GM03348 (cell line): Measurements from ENCODE around the gene TSBP1.

Source experiments
- DNase-seq: peaks from one replicate; pipeline ENCODE4 v3.0.0; 2012; ENCODE audit warnings: low spot score

Gene TSBP1, protein sequence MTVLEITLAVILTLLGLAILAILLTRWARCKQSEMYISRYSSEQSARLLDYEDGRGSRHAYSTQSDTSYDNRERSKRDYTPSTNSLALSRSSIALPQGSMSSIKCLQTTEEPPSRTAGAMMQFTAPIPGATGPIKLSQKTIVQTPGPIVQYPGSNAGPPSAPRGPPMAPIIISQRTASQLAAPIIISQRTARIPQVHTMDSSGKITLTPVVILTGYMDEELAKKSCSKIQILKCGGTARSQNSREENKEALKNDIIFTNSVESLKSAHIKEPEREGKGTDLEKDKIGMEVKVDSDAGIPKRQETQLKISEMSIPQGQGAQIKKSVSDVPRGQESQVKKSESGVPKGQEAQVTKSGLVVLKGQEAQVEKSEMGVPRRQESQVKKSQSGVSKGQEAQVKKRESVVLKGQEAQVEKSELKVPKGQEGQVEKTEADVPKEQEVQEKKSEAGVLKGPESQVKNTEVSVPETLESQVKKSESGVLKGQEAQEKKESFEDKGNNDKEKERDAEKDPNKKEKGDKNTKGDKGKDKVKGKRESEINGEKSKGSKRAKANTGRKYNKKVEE

DNA sequence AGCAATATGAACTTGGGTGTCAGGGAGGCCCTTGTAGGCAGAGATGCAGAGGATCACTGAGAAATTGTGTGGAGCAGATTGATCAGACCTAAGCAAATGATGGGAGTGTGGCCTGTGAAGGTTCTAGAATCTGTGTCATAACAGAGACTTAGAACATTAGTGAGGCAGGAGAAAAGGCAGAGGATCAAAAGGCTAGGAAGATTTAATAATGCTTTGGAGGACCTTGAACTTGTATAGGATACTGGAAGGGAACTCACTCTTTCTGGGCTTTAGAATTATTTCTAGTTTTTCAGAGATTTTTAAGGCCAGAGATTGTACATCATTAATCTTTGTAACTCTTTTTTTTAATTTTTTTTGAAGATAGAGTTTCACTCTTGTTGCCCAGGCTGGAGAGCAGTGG lies at the start of gene TSBP1:
TSS of gene TSBP1 (minus strand) at position 101 of the 400 bp plus-strand sequence. CDS start 197 bp downstream, outside the sequence.
- DNase-seq, result no peak

DNA sequence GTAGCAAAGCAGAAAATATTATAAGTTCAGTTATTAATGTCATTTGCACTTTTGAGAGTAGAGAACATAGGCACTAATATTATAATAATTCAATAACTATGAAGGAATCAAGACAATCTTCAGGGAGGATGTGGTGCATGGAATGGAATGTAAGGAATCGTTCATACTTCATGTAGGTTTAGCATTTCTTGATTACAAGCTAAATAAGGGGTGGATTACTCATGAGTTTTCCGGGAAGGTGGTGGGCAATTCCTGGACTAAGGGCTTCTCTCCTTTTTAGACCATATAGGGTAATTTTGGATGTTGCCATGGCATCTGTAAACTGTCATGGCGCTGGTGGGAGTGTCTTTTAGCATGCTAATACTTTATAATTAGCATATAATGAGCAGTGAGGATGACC lies 44.3 kb upstream of the TSBP1 start:
- DNase-seq, result no peak

DNA sequence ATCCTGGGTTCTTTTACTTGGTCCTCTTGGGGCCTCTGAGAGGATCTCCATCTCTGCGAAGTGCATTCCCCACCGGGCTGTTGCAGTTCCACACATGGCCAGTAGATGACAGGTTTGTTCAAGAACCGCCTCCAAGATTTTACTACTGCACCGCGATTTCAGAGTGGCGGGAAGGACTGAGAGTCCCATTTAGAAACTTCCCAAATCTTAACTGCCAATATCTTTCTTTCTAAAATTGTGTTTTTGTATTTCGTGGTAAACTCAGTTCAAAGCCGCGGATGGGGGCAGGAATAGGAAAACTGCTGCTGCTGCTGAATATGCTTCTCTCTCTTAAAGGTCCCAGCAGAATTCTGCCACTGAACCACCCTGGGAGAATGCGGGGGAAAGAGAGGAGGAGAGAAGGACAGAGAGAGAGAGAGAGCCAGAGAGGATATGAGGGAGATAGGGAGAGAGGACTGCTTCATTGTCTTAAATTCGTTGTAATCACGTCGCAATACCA lies 43.9 kb upstream of the TSBP1 start:
- peak; percentile 74 for DNase-seq

DNA sequence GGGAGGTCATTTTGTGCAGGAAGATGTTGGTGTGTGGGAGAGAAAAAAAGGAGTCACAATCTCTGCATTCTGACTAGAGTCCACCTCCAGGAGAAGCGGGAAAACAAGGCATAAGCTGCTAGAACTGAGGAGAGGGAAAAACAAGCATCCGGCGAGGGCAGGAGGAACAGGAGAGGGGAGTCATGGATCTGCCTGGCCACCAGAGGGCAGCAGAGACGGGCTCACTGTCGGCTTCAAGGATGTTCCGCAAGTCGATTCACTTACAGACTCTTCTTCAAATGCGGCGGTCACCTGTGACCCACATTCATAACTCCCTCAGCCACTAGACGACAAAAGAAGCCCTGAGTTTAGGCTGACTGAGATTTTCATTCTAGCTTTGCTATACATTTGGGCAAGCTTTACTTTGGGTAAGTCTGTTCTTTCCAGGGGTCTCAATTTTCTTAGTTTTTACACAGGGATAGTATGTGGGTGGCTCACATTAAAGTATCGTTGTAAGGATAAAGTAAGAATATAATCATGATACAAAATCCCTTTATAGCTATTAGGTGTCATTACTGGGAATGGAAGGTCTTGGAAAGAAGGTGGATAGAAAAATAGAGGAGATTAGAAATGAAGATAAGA lies 41.8 kb upstream of the TSBP1 start:
- DNase-seq, result peak; percentile 85

DNA sequence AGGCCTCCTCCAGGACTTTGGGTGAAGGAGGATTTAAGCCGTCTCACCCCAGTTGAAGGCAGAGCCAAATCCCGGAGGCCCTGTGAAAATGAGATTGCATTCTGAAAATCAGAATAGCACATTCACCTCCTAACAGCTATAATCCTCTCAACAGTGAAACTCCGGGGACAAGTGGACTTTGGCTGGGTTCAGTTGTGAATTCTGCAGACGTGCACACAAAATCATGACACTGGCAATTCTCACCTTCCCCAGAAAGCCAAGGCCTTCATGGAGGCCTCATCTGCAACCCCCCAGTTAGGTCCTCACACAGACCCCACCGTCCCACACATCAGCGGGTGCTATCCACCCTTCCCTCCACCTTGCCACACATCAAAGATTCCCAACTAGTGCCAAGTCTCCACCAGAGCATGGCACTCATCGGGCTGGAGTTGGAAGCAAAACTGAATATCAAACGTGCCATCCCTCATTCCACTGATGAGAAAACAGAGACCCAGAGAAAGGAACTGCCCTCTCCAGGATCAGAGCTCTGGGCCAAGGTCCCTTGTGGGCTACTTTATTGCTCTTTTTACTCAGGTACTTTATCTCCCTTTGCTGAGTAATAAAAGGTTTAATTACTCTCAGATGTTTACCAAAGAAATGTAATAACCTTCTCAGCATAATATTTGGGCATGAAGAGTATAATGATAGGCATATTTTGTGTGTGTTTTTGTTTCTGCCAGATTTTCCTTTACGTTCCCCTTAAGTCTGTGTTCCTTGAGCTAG lies 40.0 kb upstream of the TSBP1 start:
- DNase-seq, result no peak

DNA sequence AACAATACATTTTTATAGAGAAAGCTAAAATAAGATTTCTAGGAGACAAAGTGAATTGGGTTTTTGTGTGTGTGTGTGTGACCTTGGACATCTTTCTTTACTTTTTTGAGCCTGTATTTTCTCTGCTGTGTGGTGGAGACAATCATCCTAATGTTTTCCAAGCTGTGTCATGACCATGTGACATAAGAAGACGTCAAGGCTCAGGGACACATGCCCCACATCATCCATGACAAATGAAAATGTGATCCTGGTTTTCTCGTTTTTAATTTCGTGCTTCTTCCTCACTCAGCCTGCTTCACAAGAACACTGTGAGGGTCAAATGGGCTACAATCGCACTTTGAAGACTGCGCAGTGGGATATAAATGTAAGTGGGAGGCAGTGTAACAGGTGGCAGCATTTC lies 39.2 kb upstream of the TSBP1 start:
- DNase-seq, result no peak

DNA sequence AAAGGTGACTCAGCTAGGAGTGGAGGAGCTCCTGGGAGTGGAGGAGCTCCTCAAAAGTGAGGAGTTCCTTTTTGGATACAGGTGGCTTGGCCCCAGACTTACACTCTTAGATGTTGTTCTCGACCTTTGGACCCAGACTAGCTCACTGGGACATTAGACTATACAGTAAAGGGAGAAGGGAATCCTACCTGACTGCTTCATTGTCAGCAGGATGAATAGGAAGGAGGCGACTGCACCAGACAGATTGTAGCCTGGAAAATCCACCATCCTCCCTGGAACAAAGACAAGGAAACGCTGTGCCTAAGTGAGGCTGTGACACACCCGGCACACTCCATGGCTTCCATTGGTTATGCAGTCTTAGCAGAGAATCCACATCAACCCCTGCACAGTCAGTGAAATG lies 35.2 kb upstream of the TSBP1 start, which contains the start of gene BTNL2:
TSS of gene BTNL2 (minus strand) at position 325 of the 400 bp plus-strand sequence. CDS start at position 267, 58 bp downstream.
- DNase-seq, result no peak

DNA sequence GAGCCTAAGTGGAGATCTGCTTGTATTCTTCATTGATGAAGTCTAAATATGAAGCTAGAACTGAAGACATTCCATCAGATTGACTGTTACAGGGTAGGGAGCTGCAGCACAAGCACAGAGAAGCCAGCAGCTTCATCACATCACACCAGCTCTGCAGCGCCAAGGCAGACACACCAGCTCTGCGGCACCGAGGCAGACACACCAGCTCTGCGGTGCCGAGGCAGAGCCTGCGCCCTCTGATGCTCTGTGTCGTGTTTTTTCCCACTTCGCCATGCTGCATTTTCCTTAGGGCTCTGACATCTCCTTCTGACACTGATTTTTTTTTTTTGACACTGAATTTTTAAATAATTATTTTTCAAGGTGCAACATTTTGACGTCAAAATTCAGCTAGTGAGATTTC lies 34.5 kb upstream of the TSBP1 start:
- DNase-seq, result no peak

DNA sequence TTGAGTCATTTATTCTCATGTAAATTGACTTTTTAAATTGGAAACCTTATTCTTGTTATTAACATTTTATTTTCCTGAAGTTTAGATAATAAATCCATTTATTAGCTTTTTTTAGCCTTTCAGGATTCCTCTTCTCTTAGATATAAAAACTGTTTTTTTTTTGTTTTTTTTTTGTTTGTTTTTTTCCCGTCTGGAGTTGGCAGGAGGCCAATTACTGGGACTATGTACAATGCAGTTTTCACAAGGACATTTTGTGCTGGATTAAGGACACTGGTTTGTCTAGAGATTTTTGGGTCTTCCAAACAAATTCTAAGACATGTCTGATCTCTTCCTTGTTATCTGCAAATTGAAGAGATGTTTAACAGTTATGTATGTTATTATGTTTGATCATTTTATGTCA lies 34.0 kb upstream of the TSBP1 start:
- DNase-seq, result no peak

DNA sequence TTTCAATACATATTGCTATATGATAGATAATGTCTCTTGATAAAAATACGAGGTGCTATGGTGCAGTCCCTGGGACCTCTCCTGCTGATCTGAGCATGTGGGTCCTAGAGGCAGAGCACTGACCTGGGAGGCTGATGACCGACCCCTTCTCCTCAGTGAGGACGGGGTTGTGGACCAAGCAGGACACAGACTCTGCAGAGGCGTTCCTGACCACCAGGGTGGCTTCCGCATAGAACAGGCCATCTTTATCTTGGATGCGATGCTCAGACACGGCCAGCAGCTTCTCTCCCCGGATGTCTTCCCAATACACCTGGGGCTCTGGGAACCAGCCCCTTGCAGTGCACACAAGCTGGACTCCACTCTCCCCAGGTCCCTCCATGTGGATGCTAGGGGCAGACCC lies 31.1 kb upstream of the TSBP1 start:
- DNase-seq, result no peak

DNA sequence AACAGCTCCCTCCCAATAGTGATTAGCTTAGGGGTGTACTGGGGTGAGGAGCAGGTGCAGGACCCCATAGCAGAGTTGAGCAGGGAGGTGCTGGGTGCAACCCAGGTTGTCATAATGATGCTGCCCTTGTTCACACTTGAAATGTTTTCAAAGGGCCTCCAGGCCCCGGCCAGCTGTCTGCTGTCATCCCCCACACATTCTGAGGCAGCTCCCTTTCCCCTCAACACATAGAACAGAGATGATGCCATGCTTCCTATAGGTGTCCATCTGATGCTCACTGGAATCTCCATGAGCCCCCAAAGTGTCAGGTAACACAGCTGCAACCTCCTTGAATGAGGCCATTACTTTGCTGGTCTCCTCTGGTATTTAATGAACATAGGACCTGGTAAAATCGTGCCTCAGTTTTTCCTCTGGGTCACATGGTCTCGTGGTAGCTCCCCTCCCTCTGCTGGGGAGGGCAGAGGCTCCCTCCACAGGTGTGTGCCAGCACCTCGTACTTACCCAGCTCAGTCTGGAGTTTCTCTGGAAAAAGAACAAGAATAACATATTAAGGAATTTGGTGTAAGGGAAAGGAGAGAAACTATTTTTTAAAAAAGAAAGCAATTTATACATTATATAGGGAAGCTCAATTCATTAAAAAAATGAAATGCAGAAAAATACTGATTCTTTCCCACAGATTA lies 29.7 kb upstream of the TSBP1 start:
- no peak for DNase-seq

DNA sequence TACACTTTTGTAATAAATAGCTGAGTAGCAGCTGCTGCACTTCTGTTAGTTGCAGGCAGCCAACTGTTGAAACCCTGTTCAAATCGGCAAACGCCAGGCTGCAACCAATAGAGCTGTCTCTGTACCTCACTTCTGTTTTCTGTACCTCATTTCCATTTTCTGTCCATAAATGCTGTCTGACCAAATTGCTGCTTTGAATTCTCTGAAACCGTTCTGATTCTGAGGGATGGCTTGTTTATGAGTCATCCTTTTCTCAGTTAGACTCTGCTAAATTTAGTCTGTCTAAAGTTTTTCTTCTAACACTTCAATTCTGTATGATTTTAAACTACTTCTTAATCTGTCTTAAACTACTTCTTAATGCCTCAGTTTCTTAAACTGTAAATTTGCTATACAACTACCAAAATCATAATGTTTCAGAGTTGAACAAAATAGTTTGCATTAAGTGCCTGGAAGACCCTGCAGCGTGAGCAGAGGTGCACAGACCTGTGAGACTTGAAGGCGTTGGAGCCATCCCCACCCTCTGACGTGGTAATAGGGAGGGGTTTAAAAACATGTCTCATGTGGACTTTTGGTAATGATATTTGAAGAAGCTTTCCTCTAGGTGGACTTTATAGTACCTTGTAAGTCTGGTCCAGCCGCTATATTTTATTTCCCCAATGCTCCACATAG lies 25.7 kb upstream of the TSBP1 start:
- DNase-seq, result no peak

DNA sequence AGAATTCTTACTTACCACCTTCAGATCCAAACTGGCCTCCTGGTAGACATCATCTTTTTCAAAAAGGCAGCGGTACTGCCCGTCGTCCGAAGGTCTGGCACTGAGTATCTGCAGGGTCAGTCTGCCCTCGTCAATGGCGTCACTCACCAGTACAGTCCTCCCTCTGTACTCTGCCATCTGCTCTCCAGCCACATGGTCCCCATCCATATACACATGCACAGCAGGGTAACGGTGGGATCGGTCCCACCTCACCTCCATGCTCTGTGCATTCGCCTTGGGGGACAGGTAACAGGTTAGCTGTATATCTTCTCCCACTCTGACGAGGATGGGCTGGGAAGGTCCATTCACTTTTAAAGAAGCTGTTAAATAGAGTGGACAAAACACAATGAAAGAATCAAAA lies 24.3 kb upstream of the TSBP1 start:
- DNase-seq, result no peak

DNA sequence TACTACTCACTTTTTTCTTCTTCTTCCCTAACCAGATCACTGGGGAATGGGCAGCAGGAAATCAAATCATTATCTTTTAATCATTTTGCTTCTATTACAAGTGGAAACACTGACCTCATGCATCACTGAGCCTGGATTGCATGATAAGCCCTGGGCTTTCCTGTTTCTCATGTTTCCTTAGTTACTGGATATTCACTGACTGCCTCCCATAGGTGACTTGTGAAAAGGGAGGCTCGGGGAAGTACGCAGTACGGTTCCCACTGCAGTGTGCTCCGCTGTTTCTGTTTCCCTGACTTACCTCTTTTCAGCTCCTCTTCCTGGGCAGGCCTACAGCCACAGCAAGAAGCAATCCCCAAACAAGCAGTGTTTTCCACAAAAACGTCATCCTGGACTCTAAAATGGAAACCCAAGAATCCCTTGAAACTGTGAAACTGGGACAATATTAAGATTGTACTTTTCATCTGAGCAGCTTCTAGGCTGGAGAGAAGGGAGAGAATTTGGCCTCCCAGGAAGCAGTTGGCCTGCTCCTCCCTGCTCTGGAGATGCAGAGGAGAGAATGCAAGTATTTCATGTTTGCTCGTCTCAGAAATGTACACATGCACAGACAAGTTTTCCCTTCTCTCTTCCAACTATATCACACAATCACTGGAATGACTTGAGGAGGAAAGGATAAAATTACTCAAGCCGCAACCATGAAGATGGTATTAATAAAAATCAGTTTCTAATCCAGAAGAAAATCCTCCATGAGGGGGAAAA lies 22.1 kb upstream of the TSBP1 start:
- no peak for DNase-seq

DNA sequence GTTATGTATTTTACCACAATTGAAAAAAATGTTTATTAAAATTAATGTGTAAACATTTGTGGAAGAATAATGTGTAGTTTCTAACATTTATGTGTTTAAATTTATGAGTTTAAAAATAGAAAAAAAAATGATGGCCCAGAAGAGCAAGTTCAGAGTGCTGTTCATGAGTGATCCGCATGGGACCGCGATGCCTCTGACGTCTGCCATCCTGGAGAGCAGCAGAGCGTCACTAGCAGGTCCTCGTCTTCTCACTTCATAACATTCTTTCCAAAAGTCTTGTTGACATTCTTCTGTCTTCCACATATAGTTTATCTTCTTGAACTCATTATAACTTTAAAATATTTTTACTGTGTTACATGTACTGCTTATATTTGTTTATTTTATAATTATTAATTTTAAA lies 19.8 kb upstream of the TSBP1 start:
- DNase-seq, result no peak

DNA sequence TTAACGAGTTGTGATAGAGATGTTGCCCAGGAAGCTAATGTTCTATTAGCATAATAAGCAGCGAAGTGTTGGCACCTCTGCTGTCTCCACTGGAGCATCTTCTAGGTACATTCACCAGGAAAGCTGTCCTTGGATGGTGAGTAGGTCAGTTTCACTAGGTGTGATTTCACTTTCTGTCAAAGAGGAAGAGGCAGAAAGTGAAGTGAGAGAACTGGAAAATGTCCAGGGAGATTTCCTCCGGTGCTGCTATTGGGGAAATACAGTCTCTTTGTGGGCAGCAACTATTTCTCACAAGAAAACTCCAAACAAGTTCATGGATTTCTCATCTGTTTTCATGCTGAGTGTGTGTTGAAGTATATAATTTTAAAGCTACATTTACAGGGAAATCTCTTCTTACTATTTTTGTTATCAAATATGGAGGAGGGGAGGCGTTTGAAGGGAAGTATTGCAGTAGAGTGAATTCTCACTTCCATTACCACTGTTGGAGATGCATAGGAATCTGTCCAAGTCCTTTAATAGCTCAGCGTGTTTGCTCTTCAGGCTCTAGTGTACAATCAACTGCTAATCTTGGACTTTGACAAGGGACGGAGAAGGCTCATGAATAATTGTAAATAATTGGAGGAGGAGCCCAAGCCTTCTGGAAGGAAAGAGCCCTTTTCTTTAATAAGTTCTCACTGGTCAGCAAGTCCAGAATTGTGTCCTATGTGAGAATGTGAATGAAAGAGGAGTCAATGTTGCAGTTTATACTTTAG lies 16.1 kb upstream of the TSBP1 start:
- no peak for DNase-seq

DNA sequence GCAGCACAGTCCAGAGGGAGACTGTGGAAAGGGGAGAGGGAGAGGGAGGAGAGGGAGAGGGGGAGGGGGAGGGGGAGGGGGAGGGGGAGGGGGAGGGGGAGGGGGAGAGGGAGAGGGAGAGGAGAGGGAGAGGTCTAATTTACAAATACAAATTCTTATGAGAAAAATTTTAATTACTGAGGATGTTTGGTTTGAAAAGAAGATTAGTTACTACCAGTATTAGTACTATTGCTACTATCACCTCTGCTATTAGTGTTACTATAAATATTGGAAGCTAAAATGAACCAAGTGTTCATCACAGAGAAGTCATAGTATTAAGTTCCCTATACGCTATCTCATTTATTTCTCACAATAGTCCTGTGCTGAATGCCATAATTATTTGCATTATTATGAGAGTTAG lies 14.3 kb upstream of the TSBP1 start:
- DNase-seq, result no peak

DNA sequence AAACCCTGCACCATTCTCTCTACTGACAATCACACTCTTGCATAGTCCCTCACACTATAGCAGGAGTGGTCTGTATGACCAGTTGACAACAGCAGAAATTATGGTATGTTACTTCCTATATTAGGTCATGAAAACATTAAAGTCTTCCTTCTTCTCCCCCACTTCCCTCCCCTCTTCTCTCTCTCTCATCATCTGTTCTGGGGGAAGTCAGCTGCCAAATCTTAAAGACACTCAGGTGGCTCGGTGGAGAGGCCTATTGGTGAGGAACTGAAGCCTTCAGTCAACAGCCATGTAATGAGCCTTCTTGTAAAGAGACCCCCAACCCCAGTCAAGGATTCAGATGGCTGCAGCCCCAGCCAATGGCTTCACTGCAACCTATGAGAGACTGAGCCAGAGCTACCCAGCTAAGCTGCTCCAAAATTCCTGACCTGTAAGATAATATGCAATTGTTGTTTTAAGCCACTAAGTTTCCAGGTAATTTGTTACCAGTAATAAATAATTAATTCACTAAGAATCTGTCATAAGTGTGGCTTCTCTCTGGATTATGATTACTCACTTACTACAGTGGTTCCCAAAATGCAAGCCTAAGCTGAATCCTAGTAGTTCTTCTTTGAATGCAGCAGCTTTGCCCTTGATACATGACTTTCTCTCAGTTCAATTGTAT lies 11.2 kb upstream of the TSBP1 start:
- no peak for DNase-seq

DNA sequence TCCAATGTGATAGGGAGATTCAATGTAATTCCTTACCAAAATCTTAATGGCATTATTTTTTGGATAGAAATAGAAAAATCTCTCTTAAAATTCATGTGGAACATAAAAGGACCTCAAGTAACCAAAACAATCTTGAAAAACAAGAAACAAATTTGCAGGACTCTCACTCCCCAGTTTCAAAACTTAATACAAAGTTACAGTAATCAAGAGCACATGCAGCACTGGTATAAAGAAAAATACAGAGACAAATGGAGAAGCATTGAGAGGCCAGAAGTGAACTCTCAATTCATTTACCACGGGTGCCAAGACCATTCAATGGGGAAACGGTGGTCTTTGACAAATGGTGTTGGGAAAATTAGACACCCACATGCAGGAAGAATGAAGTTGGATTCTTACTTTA lies 7.8 kb upstream of the TSBP1 start:
- DNase-seq, result no peak
